Activated CD8-positive, alpha-beta T cell treated with anti-CD3 and anti-CD28 coated beads for 36 hours (primary cell): ENCODE data around the gene LRRC42. TPM values are rescaled to one million over a fixed set of nuclear protein-coding genes. Genes with fewer than 3 reads are reported as not detected.

ENCODE experiments used
- ATAC-seq: fragments of 200-7000 bp; cut with Tn5 transposase; one replicate; pipeline ENCODE4 v1.10.0; 2021; ENCODE audit warnings: mild to moderate bottlenecking, moderate library complexity
- CTCF ChIA-PET: fragments of 350-600 bp; sonication (Branson Sonifier 250); formaldehyde crosslinking; loops from one replicate; lab custom pipeline; 2021; ENCODE audit warnings: antibody characterized with exemption; lab: Charles Lee
- POLR2A ChIA-PET: fragments of 350-600 bp; sonication (Branson Sonifier 250); formaldehyde crosslinking; loops from one replicate; lab custom pipeline; 2021; ENCODE audit warnings: antibody characterized with exemption; lab: Charles Lee
- DNase-seq: peaks from one replicate; pipeline ENCODE4 v3.0.0-alpha.2; 2020
- H3K27ac Mint-ChIP-seq: one replicate; pipeline ENCODE4 v1.8.0; 2021; ENCODE audit warnings: mild to moderate bottlenecking, mixed read lengths
- H3K27me3 Mint-ChIP-seq: one replicate; pipeline ENCODE4 v1.8.0; 2021; ENCODE audit warnings: mixed read lengths
- H3K36me3 Mint-ChIP-seq: one replicate; pipeline ENCODE4 v1.8.0; 2021; ENCODE audit warnings: low read depth, mixed read lengths
- H3K4me1 Mint-ChIP-seq: one replicate; pipeline ENCODE4 v1.8.0; 2021; ENCODE audit warnings: low read depth, mixed read lengths
- H3K4me3 Mint-ChIP-seq: one replicate; pipeline ENCODE4 v1.8.0; 2021; ENCODE audit warnings: mild to moderate bottlenecking, moderate library complexity, mixed read lengths
- H3K9me3 Mint-ChIP-seq: one replicate; pipeline ENCODE4 v1.8.0; 2021; ENCODE audit warnings: mixed read lengths
- CTCF ChIP-seq: fragments of 200-600 bp; IDR thresholded peaks from one replicate; pipeline ENCODE4 v1.8.0; 2022; ENCODE audit warnings: antibody characterized with exemption, mild to moderate bottlenecking
- intact Hi-C: fragments of 100-400 bp; cut with micrococcal nuclease; formaldehyde crosslinking; loops from one replicate; pipeline ENCODE4 v1.10.0; 2022
- total RNA-seq, 2 experiments: library from RNA; stranded (reverse); gene quantifications; one replicate each; pipeline ENCODE4 v1.2.3, GENCODE V29; 2021

LRRC42 gene
- total RNA-seq, 2 experiments from 2014 or later = 26.7 to 29.6 TPM

- ATAC-seq (no peak), DNase-seq (no peak)
- Mint-ChIP-seq H3K4me1 (peaks cover 8% of the 10 kb centered on the region), H3K27ac (peak overlapping the region; percentile 44), H3K27me3 (no peaks in the 10 kb centered on the region), H3K36me3 (peaks cover 41% of the 10 kb centered on the region), H3K4me3 (no peak overlapping the region), H3K9me3 (no peaks in the 10 kb centered on the region)
- CTCF ChIA-PET = no interaction called here
- POLR2A ChIA-PET = no interaction called here
- no peak for TF ChIP-seq CTCF
- intact Hi-C loops = no loop called here
These were observed 16.7 kb upstream of the LRRC42 start for GRCh38 chr1:53929246-53929960.

- POLR2A ChIA-PET = interaction anchor here (1.2 kb wide), 1 partner anchor 13 kb away, joined by 3 read pairs; no protein-coding TSS in a partner anchor
- Mint-ChIP-seq H3K9me3 (peaks cover 2% of the 10 kb centered on the region), H3K36me3 (peaks cover 48% of the 10 kb centered on the region), H3K4me1 (peaks cover 8% of the 10 kb centered on the region), H3K4me3 (no peak overlapping the region), H3K27me3 (no peaks in the 10 kb centered on the region), H3K27ac (no peak overlapping the region)
- intact Hi-C loops = no loop called here
- ATAC-seq (no peak), DNase-seq (no peak)
- CTCF ChIA-PET = interaction anchor here (0.9 to 1.4 kb wide), 6 partner anchors 9 to 175 kb away, joined by 3 to 5 read pairs (median 3); no protein-coding TSS in a partner anchor
- no peak for TF ChIP-seq CTCF
These were observed 15.2 kb upstream of the LRRC42 start for GRCh38 chr1:53930932-53931331.

GRCh38 chr1:53931523-53931922 is 14.6 kb upstream of the LRRC42 start:
- Mint-ChIP-seq H3K36me3 (peaks cover 48% of the 10 kb centered on the region), H3K9me3 (peaks cover 2% of the 10 kb centered on the region), H3K4me1 (peaks cover 8% of the 10 kb centered on the region), H3K27me3 (no peaks in the 10 kb centered on the region), H3K4me3 (no peak overlapping the region), H3K27ac (no peak overlapping the region)
- ChIA-PET CTCF (interaction anchor here (0.9 to 1.9 kb wide), 7 partner anchors 8 to 176 kb away, joined by 3 to 5 read pairs (median 3); no protein-coding TSS in a partner anchor), POLR2A (interaction anchor here (1.2 kb wide), 1 partner anchor 14 kb away, joined by 3 read pairs; no protein-coding TSS in a partner anchor)
- intact Hi-C loops = no loop called here
- no peak for TF ChIP-seq CTCF
- DNase-seq = no peak
- ATAC-seq = no peak

GRCh38 chr1:53934170-53934765 is 11.9 kb upstream of the LRRC42 start:
- ATAC-seq (no peak), DNase-seq (no peak)
- H3K4me3 Mint-ChIP-seq = no peak overlapping the region
- ChIA-PET POLR2A (interaction anchor here (0.7 kb wide), 1 partner anchor 28 kb away, joined by 3 read pairs; no protein-coding TSS in a partner anchor), CTCF (interaction anchor here (0.9 to 1.2 kb wide), 4 partner anchors 10 to 56 kb away, joined by 3 to 5 read pairs (median 4); partner anchors contain the start of gene YIPF1)
- H3K36me3 Mint-ChIP-seq = peaks cover 41% of the 10 kb centered on the region
- intact Hi-C loops = no loop called here
- H3K27me3 Mint-ChIP-seq = no peaks in the 10 kb centered on the region
- peaks cover 13% of the 10 kb centered on the region for H3K4me1 Mint-ChIP-seq
- H3K9me3 Mint-ChIP-seq = peaks cover 2% of the 10 kb centered on the region
- H3K27ac Mint-ChIP-seq = no peak overlapping the region
- no peak for TF ChIP-seq CTCF
